GM21737 (cell line): Measurements from ENCODE around the gene TMEM53.
"Not testable (repeated sequence)": the region's sequence is repeated elsewhere in the genome, so short reads cannot be mapped to it uniquely, and the experiment has no call there.

Source experiments
- ATAC-seq: cut with Tn5 transposase; IDR thresholded peaks from one replicate; pipeline ENCODE4 v1.9.1; 2021; ENCODE audit warnings: mild to moderate bottlenecking, moderate library complexity; ENCODE audit not compliant: unreplicated experiment

TMEM53 gene

GRCh38 chr1:44672961-44673674, 1.2 kb downstream of the TMEM53 start:
- no peak for ATAC-seq

- ATAC-seq = no peak
These were observed 1.9 kb downstream of the TMEM53 start for GRCh38 chr1:44672254-44672955.

GRCh38 chr1:44670751-44671640, 3.3 kb downstream of the TMEM53 start:
- ATAC-seq = no peak

- not testable (repeated sequence) for ATAC-seq
These were observed 7.6 kb downstream of the TMEM53 start for GRCh38 chr1:44666719-44667118.

- no peak for ATAC-seq
These were observed 9.4 kb downstream of the TMEM53 start for GRCh38 chr1:44664730-44665370.

GRCh38 chr1:44663417-44663816, 10.9 kb downstream of the TMEM53 start:
- no peak for ATAC-seq

- no peak for ATAC-seq
These were observed 11.6 kb downstream of the TMEM53 start for GRCh38 chr1:44662683-44663030.

- no peak for ATAC-seq
These were observed 12.2 kb downstream of the TMEM53 start for GRCh38 chr1:44661781-44662682.

- no peak for ATAC-seq
These were observed 14.1 kb downstream of the TMEM53 start for GRCh38 chr1:44660176-44660575.

- no peak for ATAC-seq
These were observed 14.7 kb downstream of the TMEM53 start for GRCh38 chr1:44659566-44659965.

GRCh38 chr1:44655609-44656008, 18.7 kb downstream of the TMEM53 start:
- ATAC-seq = no peak

GRCh38 chr1:44654621-44655187, 19.6 kb downstream of the TMEM53 start:
- ATAC-seq = no peak

- no peak for ATAC-seq
These were observed 20.9 kb downstream of the TMEM53 start for GRCh38 chr1:44653107-44653964.

GRCh38 chr1:44652445-44653106, 21.7 kb downstream of the TMEM53 start:
- no peak for ATAC-seq

GRCh38 chr1:44651069-44651468, 23.2 kb downstream of the TMEM53 start:
- ATAC-seq = no peak

- no peak for ATAC-seq
These were observed 24.0 kb downstream of the TMEM53 start for GRCh38 chr1:44650159-44650831.

GRCh38 chr1:44649788-44650158, 24.5 kb downstream of the TMEM53 start:
- no peak for ATAC-seq
